Stimulated activated CD4-positive, alpha-beta T cell treated with anti-CD3 and anti-CD28 coated beads, Interleukin-4, amount 100 ng/mL, for 24 hours (primary cell): ENCODE results near the gene COLEC12.

ENCODE experiments used
- DNase-seq: peaks from one replicate; pipeline ENCODE4 v3.0.0-alpha.2; 2020

The COLEC12 gene

GRCh38 chr18:500632-501405, at the start of gene COLEC12:
COLEC12 (minus strand) TSS chr18:500701; CDS start chr18:500514, 187 bp downstream.
- no peak for DNase-seq

GRCh38 chr18:549967-550366, 49.5 kb upstream of the COLEC12 start:
- DNase-seq: no peak

GRCh38 chr18:543447-544078, 43.1 kb upstream of the COLEC12 start:
- DNase-seq: no peak

- no peak for DNase-seq
Observed at GRCh38 chr18:533995-534601, 33.6 kb upstream of the COLEC12 start.

GRCh38 chr18:532632-533031, 32.1 kb upstream of the COLEC12 start:
- DNase-seq: no peak

- DNase-seq: no peak
Observed at GRCh38 chr18:532018-532417, 31.5 kb upstream of the COLEC12 start.

GRCh38 chr18:527146-527545, 26.6 kb upstream of the COLEC12 start:
- no peak for DNase-seq

- DNase-seq: no peak
Observed at GRCh38 chr18:526681-527080, 26.2 kb upstream of the COLEC12 start.

- DNase-seq: no peak
Observed at GRCh38 chr18:525036-525797, 24.7 kb upstream of the COLEC12 start.

- DNase-seq: no peak
Observed at GRCh38 chr18:524466-524865, 24.0 kb upstream of the COLEC12 start.

GRCh38 chr18:523561-523960, 23.1 kb upstream of the COLEC12 start:
- DNase-seq: no peak

- DNase-seq: no peak
Observed at GRCh38 chr18:519019-519879, 18.7 kb upstream of the COLEC12 start.

- no peak for DNase-seq
Observed at GRCh38 chr18:518081-518480, 17.6 kb upstream of the COLEC12 start.

- no peak for DNase-seq
Observed at GRCh38 chr18:515838-516237, 15.3 kb upstream of the COLEC12 start.

- DNase-seq: no peak
Observed at GRCh38 chr18:515156-515815, 14.8 kb upstream of the COLEC12 start.

GRCh38 chr18:513826-514530, 13.5 kb upstream of the COLEC12 start:
- DNase-seq: no peak

- DNase-seq: no peak
Observed at GRCh38 chr18:512957-513356, 12.5 kb upstream of the COLEC12 start.

- DNase-seq: no peak
Observed at GRCh38 chr18:508835-509234, 8.3 kb upstream of the COLEC12 start.

- DNase-seq: no peak
Observed at GRCh38 chr18:507636-508035, 7.1 kb upstream of the COLEC12 start.

- DNase-seq: no peak
Observed at GRCh38 chr18:506801-507200, 6.3 kb upstream of the COLEC12 start.

GRCh38 chr18:506264-506663, 5.8 kb upstream of the COLEC12 start:
- DNase-seq: no peak
